Chondrocyte (in vitro differentiated cells): ENCODE data around the gene MRPS15. TPM values are rescaled to one million over a fixed set of nuclear protein-coding genes. Genes with fewer than 3 reads are reported as not detected.

Experiments used
- DNase-seq: peaks from one replicate; pipeline ENCODE4 v3.0.0; 2021; ENCODE audit warnings: mixed read lengths, low spot score
- H3K27ac Mint-ChIP-seq: one replicate; pipeline ENCODE4 v1.8.0; 2021; ENCODE audit warnings: mild to moderate bottlenecking, moderate library complexity, mixed read lengths; ENCODE audit not compliant: unreplicated experiment
- H3K27me3 Mint-ChIP-seq: 2 replicates; pipeline ENCODE4 v1.8.0; 2021; ENCODE audit warnings: low read depth, mixed read lengths
- H3K36me3 Mint-ChIP-seq: 2 replicates; pipeline ENCODE4 v1.8.0; 2021; ENCODE audit warnings: low read depth, mixed read lengths
- H3K4me1 Mint-ChIP-seq: 2 replicates; pipeline ENCODE4 v1.8.0; 2021; ENCODE audit warnings: low read depth, mild to moderate bottlenecking, mixed read lengths
- H3K4me3 Mint-ChIP-seq: one replicate; pipeline ENCODE4 v1.8.0; 2021; ENCODE audit warnings: mild to moderate bottlenecking, moderate library complexity, mixed read lengths; ENCODE audit not compliant: unreplicated experiment
- H3K9me3 Mint-ChIP-seq: 2 replicates; pipeline ENCODE4 v1.8.0; 2021; ENCODE audit warnings: low read depth, mixed read lengths
- CTCF ChIP-seq: fragments of 200-600 bp; sonication (generic); IDR thresholded peaks from 2 replicates; pipeline ENCODE4 v1.5.0; 2021; ENCODE audit warnings: antibody characterized with exemption, mild to moderate bottlenecking, moderate library complexity
- total RNA-seq: library from RNA; stranded (reverse); gene quantifications from 3 replicates; pipeline ENCODE4 v1.2.1, GENCODE V29; 2021

Gene MRPS15
- total RNA-seq, 1 donor from 2014 or later: 51.3 TPM

- Mint-ChIP-seq H3K36me3 (peaks cover 4% of the 10 kb centered on the region), H3K27ac (peak overlapping the region; percentile 59), H3K27me3 (no peaks in the 10 kb centered on the region), H3K4me3 (no peak overlapping the region), H3K4me1 (peaks cover 13% of the 10 kb centered on the region), H3K9me3 (no peaks in the 10 kb centered on the region)
- no peak for DNase-seq
- TF ChIP-seq CTCF: peak; percentile 89
These were observed 43.3 kb downstream of the MRPS15 start for GRCh38 chr1:36420836-36421317.

GRCh38 chr1:36420409-36420808 is 43.8 kb downstream of the MRPS15 start:
- peaks cover 5% of the 10 kb centered on the region for H3K36me3 Mint-ChIP-seq
- TF ChIP-seq CTCF: no peak
- H3K27ac Mint-ChIP-seq: peak overlapping the region; percentile 59
- no peaks in the 10 kb centered on the region for H3K27me3 Mint-ChIP-seq
- no peaks in the 10 kb centered on the region for H3K9me3 Mint-ChIP-seq
- H3K4me3 Mint-ChIP-seq: no peak overlapping the region
- DNase-seq: no peak
- H3K4me1 Mint-ChIP-seq: peaks cover 13% of the 10 kb centered on the region

GRCh38 chr1:36419569-36419968 is 44.6 kb downstream of the MRPS15 start:
- Mint-ChIP-seq H3K27ac (no peak overlapping the region), H3K9me3 (no peaks in the 10 kb centered on the region), H3K4me1 (peaks cover 13% of the 10 kb centered on the region), H3K4me3 (no peak overlapping the region), H3K27me3 (no peaks in the 10 kb centered on the region), H3K36me3 (peaks cover 5% of the 10 kb centered on the region)
- no peak for DNase-seq
- no peak for TF ChIP-seq CTCF

- peaks cover 5% of the 10 kb centered on the region for H3K36me3 Mint-ChIP-seq
- H3K27me3 Mint-ChIP-seq: no peaks in the 10 kb centered on the region
- peaks cover 13% of the 10 kb centered on the region for H3K4me1 Mint-ChIP-seq
- no peak for TF ChIP-seq CTCF
- H3K4me3 Mint-ChIP-seq: no peak overlapping the region
- no peaks in the 10 kb centered on the region for H3K9me3 Mint-ChIP-seq
- no peak overlapping the region for H3K27ac Mint-ChIP-seq
- DNase-seq: no peak
These were observed 45.0 kb downstream of the MRPS15 start for GRCh38 chr1:36419140-36419539.

- no peak overlapping the region for H3K27ac Mint-ChIP-seq
- no peaks in the 10 kb centered on the region for H3K27me3 Mint-ChIP-seq
- H3K4me3 Mint-ChIP-seq: no peak overlapping the region
- H3K9me3 Mint-ChIP-seq: no peaks in the 10 kb centered on the region
- H3K36me3 Mint-ChIP-seq: peaks cover 5% of the 10 kb centered on the region
- H3K4me1 Mint-ChIP-seq: peaks cover 13% of the 10 kb centered on the region
- no peak for TF ChIP-seq CTCF
- no peak for DNase-seq
These were observed 46.3 kb downstream of the MRPS15 start for GRCh38 chr1:36417931-36418330.
